HCT116 (cell line): Measurements from ENCODE around the gene TP63. TPM values are rescaled to one million over a fixed set of nuclear protein-coding genes. Genes with fewer than 3 reads are reported as not detected.

Experiments used
- ATAC-seq: fragments of 200-7000 bp; cut with Tn5 transposase; 2 replicates; pipeline ENCODE4 v1.9.1; 2020; ENCODE audit warnings: mild to moderate bottlenecking, moderate library complexity
- BruUV-seq: library from RNA; stranded (reverse); fragments of 400-500 nt; replicated peaks from 2 replicates; lab custom pipeline; 2021; lab: Mats Ljungman, UMichigan
- CTCF ChIA-PET: fragments of 300-600 bp; sonication (Branson Sonifier 250); formaldehyde crosslinking; loops from one replicate; lab custom pipeline; 2021; ENCODE audit warnings: antibody characterized with exemption; lab: Charles Lee
- POLR2A ChIA-PET: fragments of 300-600, 350-600 bp; sonication (Branson Sonifier 250); formaldehyde crosslinking; loops from one replicate; lab custom pipeline; 2021; ENCODE audit warnings: antibody characterized with exemption; lab: Charles Lee
- RAD21 ChIA-PET, 2 experiments: fragments of 300-600 bp; sonication (Branson Sonifier 250); formaldehyde crosslinking; loops; one replicate each; lab custom pipeline; 2023; ENCODE audit warnings: low total read pairs in 2 of 2; ENCODE audit not compliant: uncharacterized antibody in 2 of 2, unreplicated experiment in 2 of 2, low non-redundant PET in 1 of 2; lab: Charles Lee
- DNase-seq: peaks from one replicate; pipeline ENCODE4 v3.0.0-alpha.2; 2010; ENCODE audit warnings: low read depth, low spot score
- H2AFZ ChIP-seq: fragments of 200-600 bp; shearing (Covaris generic), sonication (generic); 2 replicates; pipeline ENCODE4 v1.6.1; 2017; ENCODE audit warnings: low read depth, mixed run types, mixed read lengths, antibody characterized with exemption, low read length; ENCODE audit not compliant: poor library complexity, severe bottlenecking
- H3K27ac ChIP-seq: 2 replicates; pipeline ENCODE4 v1.5.1; 2012; ENCODE audit warnings: low read depth, low read length
- H3K27me3 ChIP-seq: fragments of 200-600 bp; sonication (generic); 2 replicates; pipeline ENCODE4 v1.6.1; 2016; ENCODE audit warnings: mixed run types, low read length, mixed read lengths; ENCODE audit not compliant: insufficient read depth
- H3K36me3 ChIP-seq, 2 experiments: fragments of 200-500 bp in 1 of 2; fragments of 200-600 bp in 1 of 2; sonication (Bioruptor generic) in 1 of 2; sonication (generic) in 1 of 2; 2 replicates each; pipeline versions ENCODE4 v1.5.1 to v1.6.1; 2014 to 2016; ENCODE audit warnings: low read length in 2 of 2, inconsistent platforms in 1 of 2, mixed read lengths in 1 of 2, mixed run types in 1 of 2; ENCODE audit not compliant: insufficient read depth in 2 of 2, control insufficient read depth in 1 of 2
- H3K4me1 ChIP-seq, 2 experiments: fragments of 200-600 bp in 1 of 2; sonication (generic) in 1 of 2; 2 replicates each; pipeline versions ENCODE4 v1.5.1 to v1.6.1; 2012 to 2017; ENCODE audit warnings: low read length in 2 of 2, inconsistent platforms in 1 of 2, mild to moderate bottlenecking in 1 of 2, mixed read lengths in 1 of 2, mixed run types in 1 of 2, moderate library complexity in 1 of 2; ENCODE audit not compliant: insufficient read depth in 2 of 2, control insufficient read depth in 1 of 2
- H3K4me2 ChIP-seq: fragments of 200-600 bp; sonication (generic); 2 replicates; pipeline ENCODE4 v1.6.1; 2017; ENCODE audit warnings: mixed run types, low read length, mixed read lengths
- H3K4me3 ChIP-seq, 2 experiments: fragments of 200-600 bp in 1 of 2; sonication (generic) in 1 of 2; replicated peaks in 1 of 2; 2 replicates each; pipeline ENCODE4 v1.5.1; 2011 to 2016; ENCODE audit warnings: low read length in 2 of 2, control low read depth in 1 of 2, low read depth in 1 of 2, mild to moderate bottlenecking in 1 of 2, mixed read lengths in 1 of 2, mixed run types in 1 of 2
- H3K79me2 ChIP-seq: fragments of 200-600 bp; sonication (generic); 2 replicates; pipeline ENCODE4 v1.6.1; 2017; ENCODE audit warnings: mild to moderate bottlenecking, mixed run types, low read length, moderate library complexity, mixed read lengths; ENCODE audit not compliant: insufficient read depth
- H3K9ac ChIP-seq: fragments of 200-600 bp; sonication (generic); 2 replicates; pipeline ENCODE4 v1.6.1; 2016; ENCODE audit warnings: low read length, mixed read lengths
- H3K9me2 ChIP-seq: fragments of 200-600 bp; sonication (generic), shearing (Covaris generic); 2 replicates; pipeline ENCODE4 v1.6.1; 2017; ENCODE audit warnings: mixed run types, mild to moderate bottlenecking, moderate library complexity; ENCODE audit not compliant: insufficient read depth
- H3K9me3 ChIP-seq, 2 experiments: fragments of 200-500 bp in 1 of 2; fragments of 200-600 bp in 1 of 2; sonication (Bioruptor generic) in 1 of 2; sonication (generic) in 1 of 2; 2 replicates each; pipeline ENCODE4 v1.6.1; 2014 to 2017; ENCODE audit warnings: low read length in 2 of 2, mixed read lengths in 2 of 2, inconsistent platforms in 1 of 2, low read depth in 1 of 2, mild to moderate bottlenecking in 1 of 2, mixed run types in 1 of 2, moderate library complexity in 1 of 2; ENCODE audit not compliant: control insufficient read depth in 1 of 2, insufficient read depth in 1 of 2
- H4K20me1 ChIP-seq: fragments of 200-600 bp; sonication (generic), shearing (Covaris generic); 2 replicates; pipeline ENCODE4 v1.6.1; 2017; ENCODE audit warnings: mixed run types, mild to moderate bottlenecking, moderate library complexity; ENCODE audit not compliant: insufficient read depth
- ATF3 ChIP-seq: IDR thresholded peaks from 2 replicates; pipeline ENCODE4 v1.6.1; 2012
- CBX3 ChIP-seq: IDR thresholded peaks from 2 replicates; pipeline ENCODE4 v1.6.1; 2012; ENCODE audit warnings: low read depth
- ELF1 ChIP-seq: IDR thresholded peaks from 2 replicates; pipeline ENCODE4 v1.6.1; 2012; ENCODE audit warnings: low read depth, borderline replicate concordance
- EZH2phosphoT487 ChIP-seq: fragments of 200-600 bp; IDR thresholded peaks from 2 replicates; pipeline ENCODE4 v1.6.1; 2018; ENCODE audit warnings: antibody characterized with exemption, borderline replicate concordance
- POLR2AphosphoS5 ChIP-seq: IDR thresholded peaks from 2 replicates; pipeline ENCODE4 v1.6.1; 2011; ENCODE audit warnings: mild to moderate bottlenecking, low read depth, low read length, moderate library complexity
- SIN3A ChIP-seq: IDR thresholded peaks from 2 replicates; pipeline ENCODE4 v1.6.1; 2012; ENCODE audit warnings: low read depth
- SRF ChIP-seq: IDR thresholded peaks from 2 replicates; pipeline ENCODE4 v1.6.1; 2012; ENCODE audit warnings: low read depth
- TCF7L2 ChIP-seq: IDR thresholded peaks from 2 replicates; pipeline ENCODE4 v1.7.0; 2011; ENCODE audit warnings: borderline replicate concordance, inconsistent platforms; ENCODE audit not compliant: insufficient read depth, insufficient read length; ENCODE audit errors: extremely low read depth
- YY1 ChIP-seq: IDR thresholded peaks from 2 replicates; pipeline ENCODE4 v1.6.1; 2011; ENCODE audit warnings: low read length, low read depth, moderate library complexity, mild to moderate bottlenecking; ENCODE audit not compliant: insufficient replicate concordance; ENCODE audit errors: extremely low read depth
- ZBTB33 ChIP-seq: IDR thresholded peaks from 2 replicates; pipeline ENCODE4 v1.6.1; 2011; ENCODE audit warnings: mild to moderate bottlenecking, low read length, moderate library complexity; ENCODE audit not compliant: insufficient replicate concordance; ENCODE audit errors: extremely low read depth
- ZNF274 ChIP-seq: fragments of 200-500 bp; sonication (Bioruptor generic); IDR thresholded peaks from 2 replicates; pipeline ENCODE4 v1.6.1; 2014; ENCODE audit warnings: mild to moderate bottlenecking, low read depth, low read length, inconsistent platforms
- intact Hi-C: fragments of 100-400 bp; cut with micrococcal nuclease; formaldehyde crosslinking; loops from 2 replicates; pipeline ENCODE4 v1.10.0; 2022
- total RNA-seq: library from RNA; stranded (reverse); gene quantifications from one replicate; pipeline ENCODE4 v1.2.1, GENCODE V29; 2021; ENCODE audit not compliant: unreplicated experiment
- TF ChIP-seq, protein P1 (sequence below), 3 experiments: fragments of 200-600 bp in 1 of 3; sonication (generic) in 1 of 3; IDR thresholded peaks in 2 of 3; conservative IDR thresholded peaks in 1 of 3; 2 replicates each; pipeline ENCODE4 v1.5.1; 2012 to 2017; ENCODE audit warnings: low read depth in 2 of 3, low read length in 2 of 3, antibody characterized with exemption in 1 of 3, borderline replicate concordance in 1 of 3, control low read depth in 1 of 3, mild to moderate bottlenecking in 1 of 3, mixed read lengths in 1 of 3, mixed run types in 1 of 3, moderate library complexity in 1 of 3; ENCODE audit not compliant: insufficient read depth in 1 of 3

Gene TP63
- total RNA-seq, 1 experiment from 2014 or later: not detected

DNA sequence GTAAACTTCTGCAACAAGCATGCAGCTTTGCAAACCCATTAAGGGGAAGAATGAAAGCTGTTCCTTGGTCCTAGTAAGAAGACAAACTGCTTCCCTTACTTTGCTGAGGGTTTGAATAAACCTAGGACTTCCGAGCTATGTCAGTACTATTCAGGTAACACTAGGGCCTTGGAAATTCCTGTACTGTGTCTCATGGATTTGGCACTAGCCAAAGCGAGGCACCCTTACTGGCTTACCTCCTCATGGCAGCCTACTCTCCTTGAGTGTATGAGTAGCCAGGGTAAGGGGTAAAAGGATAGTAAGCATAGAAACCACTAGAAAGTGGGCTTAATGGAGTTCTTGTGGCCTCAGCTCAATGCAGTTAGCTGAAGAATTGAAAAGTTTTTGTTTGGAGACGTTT lies 265.3 kb downstream of the TP63 start:
- Histone ChIP-seq H3K9ac (no peak overlapping the region), H2AFZ (no peak overlapping the region), H3K4me2 (no peak overlapping the region), H4K20me1 (no peaks in the 10 kb centered on the region), H3K36me3 (no peaks in the 10 kb centered on the region), H3K4me3 (no peak overlapping the region), H3K9me2 (no peaks in the 10 kb centered on the region), H3K79me2 (no peaks in the 10 kb centered on the region), H3K9me3 (no peaks in the 10 kb centered on the region), H3K4me1 (no peaks in the 10 kb centered on the region), H3K27me3 (no peaks in the 10 kb centered on the region), H3K27ac (no peak overlapping the region)
- ChIA-PET POLR2A (interaction anchor here (0.6 kb wide), 1 partner anchor 10 kb away, joined by 3 read pairs; no protein-coding TSS in a partner anchor), CTCF (no interaction called here), RAD21 (no interaction called here)
- DNase-seq: no peak
- intact Hi-C loops: no loop called here
- no peak for ATAC-seq
- no TSS peak for BruUV-seq
- TF ChIP-seq EZH2phosphoT487 (no peak), ZBTB33 (no peak), ATF3 (no peak), POLR2AphosphoS5 (no peak), CBX3 (no peak), SIN3A (no peak), SRF (no peak), TCF7L2 (no peak), ZNF274 (no peak), ELF1 (no peak), YY1 (no peak)
- TF ChIP-seq, protein P1, sequence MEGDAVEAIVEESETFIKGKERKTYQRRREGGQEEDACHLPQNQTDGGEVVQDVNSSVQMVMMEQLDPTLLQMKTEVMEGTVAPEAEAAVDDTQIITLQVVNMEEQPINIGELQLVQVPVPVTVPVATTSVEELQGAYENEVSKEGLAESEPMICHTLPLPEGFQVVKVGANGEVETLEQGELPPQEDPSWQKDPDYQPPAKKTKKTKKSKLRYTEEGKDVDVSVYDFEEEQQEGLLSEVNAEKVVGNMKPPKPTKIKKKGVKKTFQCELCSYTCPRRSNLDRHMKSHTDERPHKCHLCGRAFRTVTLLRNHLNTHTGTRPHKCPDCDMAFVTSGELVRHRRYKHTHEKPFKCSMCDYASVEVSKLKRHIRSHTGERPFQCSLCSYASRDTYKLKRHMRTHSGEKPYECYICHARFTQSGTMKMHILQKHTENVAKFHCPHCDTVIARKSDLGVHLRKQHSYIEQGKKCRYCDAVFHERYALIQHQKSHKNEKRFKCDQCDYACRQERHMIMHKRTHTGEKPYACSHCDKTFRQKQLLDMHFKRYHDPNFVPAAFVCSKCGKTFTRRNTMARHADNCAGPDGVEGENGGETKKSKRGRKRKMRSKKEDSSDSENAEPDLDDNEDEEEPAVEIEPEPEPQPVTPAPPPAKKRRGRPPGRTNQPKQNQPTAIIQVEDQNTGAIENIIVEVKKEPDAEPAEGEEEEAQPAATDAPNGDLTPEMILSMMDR (IDR thresholded peaks at IDR 0.05 in 2 of 3, conservative IDR thresholded peaks at IDR 0.05 in 1 of 3; ENCODE audit: borderline replicate concordance in 1 of 3, insufficient read depth in 1 of 3, low read depth in 2 of 3, low read length in 2 of 3): no peak
